BJ (cell line): ENCODE data around the gene PYGO1. TPM values are rescaled to one million over a fixed set of nuclear protein-coding genes. Genes with fewer than 3 reads are reported as not detected.
A peak's percentile ranks its signal among the peaks of the same experiment; 100 is the strongest.

Experiments
- CTCF ChIA-PET: fragments of 350-600 bp; formaldehyde crosslinking; extraction: SDS; loops from one replicate; lab custom pipeline; 2021; ENCODE audit warnings: antibody characterized with exemption, inconsistent platforms; lab: Yijun Ruan, JAX
- POLR2A ChIA-PET: fragments of 300-600 bp; sonication (Branson Sonifier 250); formaldehyde crosslinking; extraction: SDS; loops from one replicate; lab custom pipeline; 2021; ENCODE audit warnings: antibody characterized with exemption; lab: Charles Lee
- DNase-seq: peaks from one replicate; pipeline ENCODE4 v3.0.0-alpha.2; 2011; ENCODE audit warnings: low read depth
- H3K27me3 ChIP-seq: 2 replicates; pipeline ENCODE4 v1.6.0; 2011; ENCODE audit warnings: low read length; ENCODE audit not compliant: control insufficient read depth, insufficient read depth
- H3K36me3 ChIP-seq: 2 replicates; pipeline ENCODE4 v1.5.1; 2011; ENCODE audit warnings: low read length; ENCODE audit not compliant: control insufficient read depth, insufficient read depth
- H3K4me3 ChIP-seq: 2 replicates; pipeline ENCODE4 v1.5.1; 2011; ENCODE audit warnings: low read depth, mild to moderate bottlenecking, control low read depth, low read length
- CTCF ChIP-seq: IDR thresholded peaks from 2 replicates; pipeline ENCODE4 v1.5.1; 2011; ENCODE audit warnings: low read depth, mild to moderate bottlenecking, control low read depth, inconsistent platforms, low read length, moderate library complexity; ENCODE audit not compliant: insufficient read depth
- polyA plus RNA-seq: library from polyadenylated mRNA; depleted of rRNA; stranded (reverse); fragments of >200 nt; gene quantifications from 2 replicates; pipeline ENCODE4 v1.2.3, GENCODE V29; 2011

PYGO1 gene
- polyA plus RNA-seq, 1 experiment: 3.1 TPM

GRCh38 chr15:55576943-55577342, 11.2 kb downstream of the PYGO1 start:
- CTCF ChIA-PET: interaction anchor here (0.7 kb wide), 1 partner anchor 9 kb away, joined by 3 read pairs; no protein-coding TSS in a partner anchor
- Histone ChIP-seq H3K27me3 (no peaks in the 10 kb centered on the region), H3K36me3 (no peaks in the 10 kb centered on the region), H3K4me3 (no peak overlapping the region)
- POLR2A ChIA-PET: no interaction called here
- no peak for DNase-seq
- TF ChIP-seq CTCF: no peak

GRCh38 chr15:55574096-55574495, 14.0 kb downstream of the PYGO1 start:
- TF ChIP-seq CTCF: no peak
- Histone ChIP-seq H3K27me3 (no peaks in the 10 kb centered on the region), H3K36me3 (no peaks in the 10 kb centered on the region), H3K4me3 (no peak overlapping the region)
- POLR2A ChIA-PET: no interaction called here
- CTCF ChIA-PET: no interaction called here
- no peak for DNase-seq

- H3K36me3 ChIP-seq: no peaks in the 10 kb centered on the region
- no peak for TF ChIP-seq CTCF
- ChIA-PET POLR2A (no interaction called here), CTCF (interaction anchor here (0.6 kb wide), 1 partner anchor 36 kb away, joined by 3 read pairs; no protein-coding TSS in a partner anchor)
- no peaks in the 10 kb centered on the region for H3K27me3 ChIP-seq
- H3K4me3 ChIP-seq: no peak overlapping the region
- DNase-seq: no peak
Observed at GRCh38 chr15:55573224-55573623, 14.9 kb downstream of the PYGO1 start.

- no peak for DNase-seq
- ChIA-PET CTCF (interaction anchor here (1.0 kb wide), 1 partner anchor 11 kb away, joined by 6 read pairs; no protein-coding TSS in a partner anchor), POLR2A (no interaction called here)
- H3K27me3 ChIP-seq: no peaks in the 10 kb centered on the region
- no peak overlapping the region for H3K4me3 ChIP-seq
- TF ChIP-seq CTCF: 0 out of 2 replicates have a peak, but pooled peaks have one; percentile 4
- H3K36me3 ChIP-seq: no peaks in the 10 kb centered on the region
Observed at GRCh38 chr15:55564347-55565145, 23.6 kb downstream of the PYGO1 start.

- Histone ChIP-seq H3K4me3 (no peak overlapping the region), H3K36me3 (no peaks in the 10 kb centered on the region), H3K27me3 (no peaks in the 10 kb centered on the region)
- CTCF ChIA-PET: no interaction called here
- no peak for DNase-seq
- TF ChIP-seq CTCF: no peak
- POLR2A ChIA-PET: no interaction called here
Observed at GRCh38 chr15:55562601-55563000, 25.5 kb downstream of the PYGO1 start.
